ENCODE results near the gene CR1L. TPM values are rescaled to one million over a fixed set of nuclear protein-coding genes. Genes with fewer than 3 reads are reported as not detected.

Gene CR1L
- total and polyA plus RNA-seq, 9 of the 15 experiments (the other 6 are each of a cell fraction or from before 2014, with no cell fraction given) = 10.1 to 74.8 (median 34.3) TPM

- peak in 1 of 2 experiments; percentile 12 for TF ChIP-seq AFF1 (IDR thresholded peaks at IDR 0.05; ENCODE audit: low read depth in 1 of 2, partially characterized antibody in 2 of 2)
- no peak for TF ChIP-seq NCOR1 (IDR thresholded peaks at IDR 0.05)
- no peak for TF ChIP-seq FIP1L1 (IDR thresholded peaks at IDR 0.05; ENCODE audit: low read depth, low read length, poor library complexity, severe bottlenecking)
- TF ChIP-seq SNIP1 (IDR thresholded peaks at IDR 0.05; ENCODE audit: low read depth) = no peak
- TF ChIP-seq MITF (IDR thresholded peaks at IDR 0.05) = no peak
- no peak for TF ChIP-seq CSDE1 (IDR thresholded peaks at IDR 0.05)
- TF ChIP-seq ZBTB8A (IDR thresholded peaks at IDR 0.05; ENCODE audit: partially characterized antibody) = no peak
- no peak for TF ChIP-seq WHSC1 (IDR thresholded peaks at IDR 0.05; ENCODE audit: low read length)
- TF ChIP-seq CHD2 (IDR thresholded peaks at IDR 0.05; ENCODE audit: low read depth, low read length) = no peak
- TF ChIP-seq CCNT2 (IDR thresholded peaks at IDR 0.05; ENCODE audit: borderline replicate concordance, extremely low read depth, insufficient read length, low read depth, low read length) = no peak
- TF ChIP-seq PTBP1 (IDR thresholded peaks at IDR 0.05; ENCODE audit: low read depth, low read length) = no peak
- no peak for TF ChIP-seq ZNF766 (CRISPR knock-in tag; conservative IDR thresholded peaks at IDR 0.05)
- 0 out of 2 replicates have a peak, but pooled peaks have one; percentile 10 for TF ChIP-seq CHCHD3 (CRISPR knock-in tag; IDR thresholded peaks at IDR 0.05)
- no peak for TF ChIP-seq PHF20 (IDR thresholded peaks at IDR 0.05; ENCODE audit: partially characterized antibody)
- 0 out of 4 replicates have a peak, but pooled peaks of 1 of the 2 experiments have one; percentile 40 for TF ChIP-seq TEAD1 (CRISPR knock-in tag; IDR thresholded peaks at IDR 0.05)
- no peak for TF ChIP-seq GTF2E2 (tag; IDR thresholded peaks at IDR 0.05)
- no peak for TF ChIP-seq RB1 (IDR thresholded peaks at IDR 0.05; ENCODE audit: low read depth)
- TF ChIP-seq CHAMP1 (IDR thresholded peaks at IDR 0.05) = no peak
- peak; percentile 68; the same call in 1 of the 2 replicates for TF ChIP-seq ZNF644 (tag; IDR thresholded peaks at IDR 0.05; ENCODE audit: low read depth)
- TF ChIP-seq EWSR1 (IDR thresholded peaks at IDR 0.05; ENCODE audit: borderline replicate concordance, low read depth, partially characterized antibody) = no peak
Measured at GRCh38 chr1:207747627-207748492, 102.9 kb downstream of the CR1L start (continued).

Measured in K562 (cell line).